GM21360 (cell line): ENCODE data around the gene ERBB4.

ENCODE experiments used
- ATAC-seq: cut with Tn5 transposase; IDR thresholded peaks from one replicate; pipeline ENCODE4 v1.9.1; 2021; ENCODE audit warnings: mild to moderate bottlenecking, moderate library complexity; ENCODE audit not compliant: unreplicated experiment

The ERBB4 gene

GRCh38 chr2:212099658-212100057 is 438.9 kb downstream of the ERBB4 start:
- no peak for ATAC-seq

GRCh38 chr2:212098966-212099365 is 439.6 kb downstream of the ERBB4 start:
- ATAC-seq = no peak

GRCh38 chr2:212097001-212097400 is 441.6 kb downstream of the ERBB4 start:
- no peak for ATAC-seq

- ATAC-seq = no peak
Measured at GRCh38 chr2:212089873-212090272, 448.7 kb downstream of the ERBB4 start.

GRCh38 chr2:212088353-212088752 is 450.2 kb downstream of the ERBB4 start:
- no peak for ATAC-seq

- no peak for ATAC-seq
Measured at GRCh38 chr2:212083492-212083891, 455.1 kb downstream of the ERBB4 start.

GRCh38 chr2:212078103-212078502 is 460.5 kb downstream of the ERBB4 start:
- no peak for ATAC-seq

- ATAC-seq = no peak
Measured at GRCh38 chr2:212076456-212076855, 462.1 kb downstream of the ERBB4 start.

- ATAC-seq = no peak
Measured at GRCh38 chr2:212073360-212073759, 465.2 kb downstream of the ERBB4 start.

- ATAC-seq = no peak
Measured at GRCh38 chr2:212066546-212066945, 472.1 kb downstream of the ERBB4 start.

- no peak for ATAC-seq
Measured at GRCh38 chr2:212064318-212064717, 474.3 kb downstream of the ERBB4 start.

GRCh38 chr2:212052412-212053159 is 486.0 kb downstream of the ERBB4 start:
- peak; percentile 78 for ATAC-seq

GRCh38 chr2:212050871-212051270 is 487.7 kb downstream of the ERBB4 start:
- ATAC-seq = no peak

- no peak for ATAC-seq
Measured at GRCh38 chr2:212042562-212042961, 496.0 kb downstream of the ERBB4 start.

GRCh38 chr2:212037062-212037461 is 501.5 kb downstream of the ERBB4 start:
- ATAC-seq = no peak

GRCh38 chr2:212034841-212035585 is 503.6 kb downstream of the ERBB4 start:
- ATAC-seq = no peak

GRCh38 chr2:212033888-212034287 is 504.7 kb downstream of the ERBB4 start:
- no peak for ATAC-seq

GRCh38 chr2:212032536-212033219 is 505.9 kb downstream of the ERBB4 start:
- no peak for ATAC-seq

- ATAC-seq = no peak
Measured at GRCh38 chr2:212032032-212032431, 506.6 kb downstream of the ERBB4 start.

- no peak for ATAC-seq
Measured at GRCh38 chr2:212030709-212031108, 507.9 kb downstream of the ERBB4 start.

GRCh38 chr2:212028798-212029394 is 509.7 kb downstream of the ERBB4 start:
- ATAC-seq = no peak
